ENCODE data around the gene RANBP9.

Gene RANBP9

GRCh38 chr6:13676551-13677156 is 35.0 kb downstream of the RANBP9 start:
- DNase-seq = no peak

- no peak for DNase-seq
These were observed 37.0 kb downstream of the RANBP9 start for GRCh38 chr6:13674533-13675190.

- DNase-seq = no peak
These were observed 37.7 kb downstream of the RANBP9 start for GRCh38 chr6:13673825-13674444.

GRCh38 chr6:13673368-13673767 is 38.3 kb downstream of the RANBP9 start:
- no peak for DNase-seq

GRCh38 chr6:13672904-13673303 is 38.7 kb downstream of the RANBP9 start:
- DNase-seq = no peak

GRCh38 chr6:13671548-13672127 is 40.0 kb downstream of the RANBP9 start:
- no peak for DNase-seq

GRCh38 chr6:13669476-13669875 is 42.2 kb downstream of the RANBP9 start:
- DNase-seq = no peak

- no peak for DNase-seq
These were observed 43.2 kb downstream of the RANBP9 start for GRCh38 chr6:13668291-13668928.

- no peak for DNase-seq
These were observed 44.0 kb downstream of the RANBP9 start for GRCh38 chr6:13667655-13668054.

- DNase-seq = no peak
These were observed 45.2 kb downstream of the RANBP9 start for GRCh38 chr6:13666194-13667105.

- DNase-seq = no peak
These were observed 46.8 kb downstream of the RANBP9 start for GRCh38 chr6:13664703-13665352.

GRCh38 chr6:13663986-13664385 is 47.6 kb downstream of the RANBP9 start:
- no peak for DNase-seq

GRCh38 chr6:13662651-13663334 is 48.8 kb downstream of the RANBP9 start:
- DNase-seq = no peak

GRCh38 chr6:13661647-13662046 is 50.0 kb downstream of the RANBP9 start:
- DNase-seq = no peak

- DNase-seq = no peak
These were observed 50.7 kb downstream of the RANBP9 start for GRCh38 chr6:13660893-13661292.

- DNase-seq = no peak
These were observed 51.4 kb downstream of the RANBP9 start for GRCh38 chr6:13660273-13660672.

- no peak for DNase-seq
These were observed 55.9 kb downstream of the RANBP9 start for GRCh38 chr6:13655700-13656099.

GRCh38 chr6:13654496-13654895 is 57.1 kb downstream of the RANBP9 start:
- no peak for DNase-seq

GRCh38 chr6:13653296-13653695 is 58.3 kb downstream of the RANBP9 start:
- DNase-seq = no peak

- DNase-seq = no peak
These were observed 62.2 kb downstream of the RANBP9 start for GRCh38 chr6:13649393-13649792.

GRCh38 chr6:13648850-13649249 is 62.8 kb downstream of the RANBP9 start:
- DNase-seq = no peak

Measured in NCI-H187 (cell line).